ENCODE measurements around the gene DUSP7. TPM values are rescaled to one million over a fixed set of nuclear protein-coding genes. Genes with fewer than 3 reads are reported as not detected.

Gene DUSP7
- total RNA-seq, 1 experiment from 2014 or later = 20.1 TPM

DNA sequence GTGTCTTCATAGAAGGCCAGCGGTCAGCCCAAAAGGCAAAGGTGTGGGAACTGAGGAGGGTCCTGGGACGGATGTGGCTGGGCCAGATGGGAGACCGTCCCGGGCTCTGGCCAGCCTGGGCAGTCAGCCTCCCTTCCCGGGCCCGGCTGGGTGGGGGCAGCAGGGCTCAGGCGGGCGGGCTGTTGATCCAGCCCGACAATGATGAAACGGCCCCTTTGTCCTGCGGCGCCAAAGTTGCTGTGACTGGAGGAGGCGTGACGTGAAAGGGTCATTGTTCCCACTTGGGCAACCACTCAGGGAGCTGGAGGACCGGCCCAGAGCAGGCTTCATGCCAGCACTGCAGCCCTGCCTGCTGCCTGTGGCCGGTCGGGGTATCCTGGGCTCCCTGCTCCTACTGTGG is 16.5 kb downstream of the DUSP7 start:
- intact Hi-C loops (cut with micrococcal nuclease; ENCODE audit: unreplicated experiment) = no loop called here
- H3K9me3 ChIP-seq (ENCODE audit: low read depth, low read length, poor library complexity, severe bottlenecking) = no peaks in the 10 kb centered on the region

DNA sequence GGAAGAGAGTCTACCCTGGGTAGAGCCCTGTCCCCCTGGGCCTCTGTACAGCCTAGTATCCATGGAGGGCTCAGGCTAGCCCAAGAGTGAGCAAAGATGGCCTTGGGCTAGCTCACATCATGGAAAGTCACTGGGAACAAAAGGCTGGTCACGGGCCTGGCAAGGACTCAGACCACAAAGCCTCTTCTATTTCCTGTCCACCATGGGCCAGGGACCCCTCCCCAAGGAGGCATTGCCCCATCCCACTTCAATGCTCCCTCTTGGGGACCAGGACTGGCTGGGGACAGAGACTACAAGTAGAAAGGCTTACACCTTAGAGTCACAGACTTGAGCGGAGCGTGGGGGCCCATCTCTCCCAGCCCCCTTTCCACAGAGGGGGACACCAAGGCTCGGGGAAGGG is 16.9 kb downstream of the DUSP7 start:
- CTCF ChIA-PET = no interaction called here
- intact Hi-C loops (cut with micrococcal nuclease; ENCODE audit: unreplicated experiment) = no loop called here
- H3K4me3 ChIP-seq (ENCODE audit: low read depth, low read length, poor library complexity, severe bottlenecking) = no peak overlapping the region
- POLR2A ChIA-PET (ENCODE audit: low non-redundant PET) = no interaction called here
- no peaks in the 10 kb centered on the region for H3K36me3 ChIP-seq (ENCODE audit: insufficient read depth, low read length, poor library complexity, severe bottlenecking)
- H3K9me3 ChIP-seq (ENCODE audit: low read depth, low read length, poor library complexity, severe bottlenecking) = no peaks in the 10 kb centered on the region
- H3K4me1 ChIP-seq (ENCODE audit: insufficient read depth, low read length, poor library complexity, severe bottlenecking) = peaks cover 10% of the 10 kb centered on the region
- H3K27ac ChIP-seq (ENCODE audit: low read depth, low read length, poor library complexity, severe bottlenecking) = no peak overlapping the region
- no peak for DNase-seq (ENCODE audit: low spot score)
- no TSS peak for BruUV-seq (replicated peaks)
- no peak for TF ChIP-seq EZH2 (IDR thresholded peaks at IDR 0.05; ENCODE audit: borderline replicate concordance, low read depth, low read length, poor library complexity, severe bottlenecking)
- TF ChIP-seq, protein P1, sequence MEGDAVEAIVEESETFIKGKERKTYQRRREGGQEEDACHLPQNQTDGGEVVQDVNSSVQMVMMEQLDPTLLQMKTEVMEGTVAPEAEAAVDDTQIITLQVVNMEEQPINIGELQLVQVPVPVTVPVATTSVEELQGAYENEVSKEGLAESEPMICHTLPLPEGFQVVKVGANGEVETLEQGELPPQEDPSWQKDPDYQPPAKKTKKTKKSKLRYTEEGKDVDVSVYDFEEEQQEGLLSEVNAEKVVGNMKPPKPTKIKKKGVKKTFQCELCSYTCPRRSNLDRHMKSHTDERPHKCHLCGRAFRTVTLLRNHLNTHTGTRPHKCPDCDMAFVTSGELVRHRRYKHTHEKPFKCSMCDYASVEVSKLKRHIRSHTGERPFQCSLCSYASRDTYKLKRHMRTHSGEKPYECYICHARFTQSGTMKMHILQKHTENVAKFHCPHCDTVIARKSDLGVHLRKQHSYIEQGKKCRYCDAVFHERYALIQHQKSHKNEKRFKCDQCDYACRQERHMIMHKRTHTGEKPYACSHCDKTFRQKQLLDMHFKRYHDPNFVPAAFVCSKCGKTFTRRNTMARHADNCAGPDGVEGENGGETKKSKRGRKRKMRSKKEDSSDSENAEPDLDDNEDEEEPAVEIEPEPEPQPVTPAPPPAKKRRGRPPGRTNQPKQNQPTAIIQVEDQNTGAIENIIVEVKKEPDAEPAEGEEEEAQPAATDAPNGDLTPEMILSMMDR (conservative IDR thresholded peaks at IDR 0.05; ENCODE audit: low read depth, low read length) = no peak
- no peaks in the 10 kb centered on the region for H3K27me3 ChIP-seq (replicated peaks; ENCODE audit: insufficient read depth, low read depth, low read length, poor library complexity)

More for the DNA sequence above, 16.5 kb downstream of the DUSP7 start:
- Histone ChIP-seq H3K36me3 (ENCODE audit: insufficient read depth, low read length, poor library complexity, severe bottlenecking) (no peaks in the 10 kb centered on the region), H3K4me1 (ENCODE audit: insufficient read depth, low read length, poor library complexity, severe bottlenecking) (peaks cover 14% of the 10 kb centered on the region), H3K4me3 (ENCODE audit: low read depth, low read length, poor library complexity, severe bottlenecking) (no peak overlapping the region), H3K27me3 (replicated peaks; ENCODE audit: insufficient read depth, low read depth, low read length, poor library complexity) (no peaks in the 10 kb centered on the region), H3K27ac (ENCODE audit: low read depth, low read length, poor library complexity, severe bottlenecking) (no peak overlapping the region)
- DNase-seq (ENCODE audit: low spot score) = no peak
- BruUV-seq (replicated peaks) = no TSS peak
- CTCF ChIA-PET = no interaction called here
- POLR2A ChIA-PET (ENCODE audit: low non-redundant PET) = no interaction called here
- TF ChIP-seq, protein P1 (conservative IDR thresholded peaks at IDR 0.05; ENCODE audit: low read depth, low read length) = no peak
- TF ChIP-seq EZH2 (IDR thresholded peaks at IDR 0.05; ENCODE audit: borderline replicate concordance, low read depth, low read length, poor library complexity, severe bottlenecking) = no peak

DNA sequence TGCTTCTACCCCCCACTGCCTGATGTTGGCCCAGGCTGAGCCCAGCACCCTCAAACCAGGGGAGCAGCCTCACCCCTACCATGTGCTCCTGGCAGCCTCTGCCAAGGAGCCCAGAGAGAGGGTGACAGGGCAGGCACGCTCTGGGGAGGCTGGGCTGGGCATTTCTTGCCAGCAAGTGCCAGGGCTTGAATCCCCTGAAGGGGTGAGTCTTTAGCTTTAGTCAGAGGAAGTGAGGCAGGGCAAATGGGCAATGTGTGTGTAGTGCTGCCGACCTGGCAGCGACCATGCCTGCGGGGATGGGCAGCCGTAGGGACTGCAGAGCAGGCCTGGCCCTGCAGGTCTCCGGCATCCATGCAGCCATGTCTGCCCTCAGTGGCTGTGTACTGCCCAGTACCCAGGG is 18.1 kb downstream of the DUSP7 start:
- intact Hi-C loops (cut with micrococcal nuclease; ENCODE audit: unreplicated experiment) = no loop called here
- TF ChIP-seq, protein P1 (conservative IDR thresholded peaks at IDR 0.05; ENCODE audit: low read depth, low read length) = no peak
- no peak for DNase-seq (ENCODE audit: low spot score)
- POLR2A ChIA-PET (ENCODE audit: low non-redundant PET) = no interaction called here
- BruUV-seq (replicated peaks) = no TSS peak
- no peak overlapping the region for H3K27ac ChIP-seq (ENCODE audit: low read depth, low read length, poor library complexity, severe bottlenecking)
- CTCF ChIA-PET = no interaction called here
- no peaks in the 10 kb centered on the region for H3K9me3 ChIP-seq (ENCODE audit: low read depth, low read length, poor library complexity, severe bottlenecking)
- H3K4me3 ChIP-seq (ENCODE audit: low read depth, low read length, poor library complexity, severe bottlenecking) = no peak overlapping the region
- H3K27me3 ChIP-seq (replicated peaks; ENCODE audit: insufficient read depth, low read depth, low read length, poor library complexity) = no peaks in the 10 kb centered on the region
- H3K4me1 ChIP-seq (ENCODE audit: insufficient read depth, low read length, poor library complexity, severe bottlenecking) = no peaks in the 10 kb centered on the region
- H3K36me3 ChIP-seq (ENCODE audit: insufficient read depth, low read length, poor library complexity, severe bottlenecking) = no peaks in the 10 kb centered on the region

All from A673 (cell line).